Activated CD8-positive, alpha-beta memory T cell treated with anti-CD3 and anti-CD28 coated beads, Interleukin-2, amount 50 U/mL, for 1 hour (primary cell): ENCODE data around the gene MED29.

Experiments
- DNase-seq: peaks from one replicate; pipeline ENCODE4 v3.0.0-alpha.2; 2020; ENCODE audit errors: extremely low read depth

MED29 gene

DNA sequence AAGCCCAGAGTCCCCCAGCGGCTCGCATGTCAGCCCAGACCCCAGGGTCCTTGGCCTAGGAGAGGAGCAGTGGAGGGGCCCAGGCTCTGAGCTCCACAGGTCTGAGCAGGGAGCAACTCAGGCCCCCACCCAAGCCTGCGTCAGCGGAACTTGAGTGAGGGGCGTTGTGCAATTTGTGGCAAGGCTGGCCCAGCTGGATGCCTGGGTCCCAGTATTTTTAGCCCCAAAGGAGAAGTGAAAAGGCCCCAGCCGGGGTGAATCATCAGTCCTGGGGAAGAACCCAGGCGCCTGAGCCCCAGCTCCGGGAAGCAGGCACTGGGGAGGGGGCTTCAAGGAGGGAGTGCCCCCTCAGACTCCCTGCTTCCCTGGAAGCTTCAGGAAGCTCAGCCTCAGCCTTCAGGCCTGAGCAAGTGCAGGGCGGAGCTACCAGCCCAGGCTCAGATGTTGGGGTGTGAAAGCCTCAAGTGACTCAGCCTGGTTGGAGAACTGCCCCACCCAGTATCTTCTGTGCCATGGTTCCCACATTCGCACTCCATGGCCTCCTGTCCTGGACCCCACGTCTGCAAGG is 7.2 kb downstream of the MED29 start:
- peak; percentile 47 for DNase-seq

DNA sequence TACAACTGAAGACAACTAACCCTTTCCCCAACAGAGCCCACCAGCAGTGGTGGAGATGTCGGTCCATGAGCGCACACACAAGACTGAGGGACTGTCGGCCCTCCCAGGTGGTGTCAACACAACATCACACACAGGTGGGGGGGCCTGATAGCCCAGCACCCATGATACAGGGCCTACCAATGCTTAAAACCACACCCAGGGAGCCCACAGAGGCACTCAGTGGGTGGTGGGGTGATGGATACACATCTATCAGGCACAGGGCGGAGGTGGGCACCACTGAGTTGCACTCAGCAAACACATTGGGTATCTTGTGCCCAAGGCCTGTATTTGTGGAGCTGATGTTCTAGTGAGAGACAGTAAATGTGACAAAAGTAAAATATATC is 8.5 kb downstream of the MED29 start:
- DNase-seq = no peak

DNA sequence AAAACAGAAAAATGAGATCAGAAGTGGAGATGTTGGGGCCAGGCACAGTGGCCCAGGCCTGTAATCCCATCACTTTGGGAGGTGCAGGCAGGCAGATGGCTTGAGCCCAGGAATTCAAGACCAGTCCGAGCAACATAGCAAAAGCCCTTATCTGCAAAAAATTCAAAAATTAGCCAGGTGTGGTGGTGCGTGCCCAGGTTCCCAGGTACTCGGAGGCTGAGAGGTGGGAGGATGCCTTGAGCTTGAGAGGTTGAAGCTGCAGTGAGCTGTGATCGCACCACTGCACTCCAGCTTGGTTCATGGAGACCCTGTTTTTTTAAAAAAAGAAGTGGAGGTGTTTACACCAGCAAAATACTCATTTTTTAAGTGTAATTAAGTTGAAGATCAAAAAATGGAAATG is 8.9 kb downstream of the MED29 start:
- DNase-seq = no peak

DNA sequence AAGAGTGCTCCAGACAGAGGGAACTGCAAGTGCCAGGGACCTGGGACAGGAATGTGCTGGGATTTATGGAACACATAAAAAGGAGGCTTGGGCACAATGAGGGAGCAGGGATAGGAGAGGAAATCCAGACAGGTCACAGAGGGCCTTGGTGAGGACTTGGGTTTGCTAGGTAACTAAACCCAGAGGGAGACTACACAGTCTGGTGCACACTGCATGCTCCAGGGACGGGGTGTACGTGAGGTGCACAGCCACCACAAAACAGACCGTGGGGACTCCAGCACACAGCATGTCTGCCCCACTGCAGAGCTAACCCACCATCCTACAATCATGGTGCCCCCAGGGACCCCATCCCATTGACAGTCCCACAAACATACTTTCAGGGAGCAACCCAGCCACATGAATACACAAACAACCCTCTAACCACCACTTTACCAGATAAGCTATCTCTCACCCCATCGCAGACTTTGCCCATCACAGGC is 9.9 kb downstream of the MED29 start:
- DNase-seq = no peak

DNA sequence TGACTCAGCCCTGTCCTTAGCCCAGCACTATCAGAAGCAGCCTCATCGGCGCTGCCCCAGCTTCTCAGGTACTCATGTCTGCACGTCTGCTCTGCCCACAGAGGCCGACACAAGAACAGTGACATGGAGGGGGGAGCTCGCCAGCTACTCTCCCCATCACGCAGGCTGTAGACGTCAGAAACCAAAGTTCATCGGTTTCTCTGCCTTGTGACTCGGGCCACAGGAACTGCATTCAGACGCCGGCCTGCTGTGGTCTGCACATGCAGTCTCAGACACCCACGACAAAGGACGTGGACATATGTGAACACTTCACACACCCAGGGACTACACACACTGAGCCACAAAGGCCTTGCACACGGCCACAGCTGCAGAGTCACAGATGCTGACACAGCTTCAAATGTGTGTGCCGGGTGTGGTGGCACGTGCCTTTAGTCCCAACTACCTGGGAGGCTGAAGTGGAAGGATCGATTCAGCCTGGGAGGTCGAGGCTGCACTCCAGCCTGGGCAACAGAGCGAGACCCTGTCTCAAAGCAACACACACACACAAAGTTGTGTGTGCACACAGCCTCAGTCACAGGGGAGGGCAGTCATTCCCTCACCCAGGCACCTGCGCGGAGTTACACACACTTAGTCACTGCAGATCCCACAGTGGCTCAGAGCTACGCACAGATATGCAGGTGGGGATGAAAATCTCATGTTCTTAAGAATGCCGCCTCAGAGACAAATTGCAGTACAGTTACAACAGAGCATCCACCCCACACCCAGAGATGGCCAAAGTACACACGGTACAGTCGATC is 10.6 kb downstream of the MED29 start:
- DNase-seq = peak; percentile 94

DNA sequence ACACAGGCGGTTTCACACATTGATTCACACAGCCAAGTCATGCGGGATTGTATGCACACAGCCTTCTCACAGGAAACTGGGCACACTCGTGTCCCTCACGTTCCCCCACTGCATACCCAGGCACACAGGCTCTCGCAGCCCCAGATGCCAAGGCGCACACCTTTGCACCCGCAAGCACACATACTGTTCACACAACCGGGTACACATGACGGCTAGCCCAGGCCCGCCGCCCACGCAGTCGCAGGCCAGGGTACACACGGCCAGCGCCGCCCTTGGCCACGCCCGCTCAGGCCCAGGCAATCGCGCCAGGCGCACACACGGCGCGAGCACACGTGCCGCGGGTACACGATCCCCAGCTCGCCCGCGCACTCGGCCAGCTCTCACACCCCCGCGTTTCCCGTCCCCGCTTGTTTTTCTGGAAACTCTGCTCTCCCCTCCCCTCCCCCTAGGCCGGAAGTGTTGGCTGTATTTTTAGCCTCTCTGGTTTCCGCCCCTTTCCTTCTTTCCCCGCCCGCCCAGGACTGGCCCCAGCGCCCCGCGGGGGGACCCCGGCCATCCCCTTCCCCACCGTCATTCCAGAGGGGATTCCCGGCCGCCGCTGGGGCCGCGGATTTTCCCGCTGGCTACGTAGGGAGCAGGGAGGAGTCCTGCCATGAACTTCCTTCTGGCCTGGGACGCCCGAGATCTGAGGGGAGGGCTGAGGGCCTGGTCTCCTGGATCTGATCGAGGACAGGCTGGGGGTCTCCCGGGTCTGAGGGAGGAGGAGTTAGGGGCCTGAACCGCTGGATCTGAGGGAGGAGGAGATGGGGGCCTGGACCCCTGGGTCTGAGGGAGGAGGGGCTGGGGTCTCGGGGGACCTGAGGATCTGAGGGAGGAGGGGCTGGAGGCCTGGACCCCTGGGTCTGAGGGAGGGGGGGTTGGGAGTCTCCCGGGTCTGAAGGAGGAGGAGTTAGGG is 11.4 kb downstream of the MED29 start:
- DNase-seq = peak; percentile 80

DNA sequence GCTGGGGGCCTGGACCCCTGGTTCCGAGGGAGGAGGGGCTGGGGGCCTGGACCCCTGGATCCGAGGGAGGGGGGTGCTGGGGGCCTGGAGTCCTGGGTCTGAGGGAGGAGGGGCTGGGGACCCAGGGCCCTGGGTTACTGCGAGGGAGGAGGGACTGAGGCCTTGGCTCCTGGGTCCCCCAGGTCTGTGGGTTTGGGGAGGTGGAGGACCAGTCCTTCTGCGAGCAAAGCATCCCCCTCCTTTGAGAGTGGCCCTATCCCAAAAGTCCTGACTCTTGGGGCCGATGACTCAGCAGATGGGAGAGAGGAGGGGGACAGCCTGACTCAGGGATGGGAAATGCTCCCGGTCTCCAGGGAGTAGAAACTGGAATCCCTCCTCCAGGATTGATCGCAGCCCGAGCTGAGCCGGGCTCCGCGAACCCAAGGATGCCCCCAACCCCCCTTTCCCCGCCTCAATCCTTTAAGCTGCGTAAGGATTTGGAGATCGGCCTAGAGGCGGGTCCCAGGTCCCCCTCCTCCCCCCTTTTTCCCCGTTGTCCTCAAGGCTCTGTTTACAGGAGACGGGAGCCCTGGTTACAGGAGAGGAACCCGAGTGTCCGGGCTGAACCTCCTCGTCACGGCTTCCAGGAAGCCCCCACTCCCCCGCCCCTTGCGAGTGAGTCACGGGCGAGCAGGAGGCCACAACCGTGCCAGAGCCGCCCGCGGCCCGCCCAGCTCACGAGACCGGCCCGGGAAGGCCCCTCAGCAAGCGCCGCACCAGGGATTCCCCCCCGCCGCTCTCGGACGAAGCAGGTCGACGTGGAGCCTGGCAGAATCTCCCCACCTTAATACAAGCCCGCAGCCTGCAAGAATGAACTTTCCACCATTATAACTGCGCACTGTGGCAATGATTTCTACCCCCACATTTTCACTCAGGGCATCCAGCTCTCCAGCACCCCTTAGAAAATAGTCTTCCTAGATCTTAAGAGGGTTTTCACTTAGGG is 12.4 kb downstream of the MED29 start:
- DNase-seq = peak; percentile 92

DNA sequence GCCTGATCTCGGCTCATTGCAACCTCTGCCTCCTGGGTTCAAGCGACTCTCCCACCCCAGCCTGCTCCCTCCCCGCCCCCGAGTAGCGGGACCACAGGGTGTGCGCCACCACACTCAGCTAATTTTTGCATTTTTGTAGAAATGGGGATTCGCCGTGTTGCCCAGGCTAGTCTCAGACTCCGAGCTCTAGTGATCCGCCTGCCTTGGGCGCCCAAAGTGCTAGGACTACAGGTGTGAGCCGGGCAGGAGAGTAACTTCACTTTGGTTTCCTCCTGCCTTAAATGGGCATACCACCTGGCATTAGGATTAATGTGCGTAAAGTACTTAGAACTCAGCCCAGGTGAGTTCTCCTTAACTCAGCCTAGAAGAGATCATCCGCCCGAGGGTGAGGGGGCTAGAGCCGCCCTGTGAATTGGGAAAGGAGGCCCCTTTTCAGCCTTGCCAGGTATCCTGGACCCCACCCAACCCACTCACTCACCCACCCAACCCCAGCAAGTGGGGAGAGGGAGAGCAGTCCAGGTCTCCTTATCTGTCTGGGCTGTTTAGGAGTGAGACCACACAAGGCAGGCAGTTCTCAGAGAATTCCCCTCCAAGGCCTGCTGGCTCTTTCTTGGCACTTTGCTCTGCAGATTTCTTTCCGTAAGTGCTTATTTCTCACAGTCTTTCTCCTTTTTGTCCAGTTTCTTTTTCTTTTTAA is 14.2 kb downstream of the MED29 start:
- DNase-seq = no peak

DNA sequence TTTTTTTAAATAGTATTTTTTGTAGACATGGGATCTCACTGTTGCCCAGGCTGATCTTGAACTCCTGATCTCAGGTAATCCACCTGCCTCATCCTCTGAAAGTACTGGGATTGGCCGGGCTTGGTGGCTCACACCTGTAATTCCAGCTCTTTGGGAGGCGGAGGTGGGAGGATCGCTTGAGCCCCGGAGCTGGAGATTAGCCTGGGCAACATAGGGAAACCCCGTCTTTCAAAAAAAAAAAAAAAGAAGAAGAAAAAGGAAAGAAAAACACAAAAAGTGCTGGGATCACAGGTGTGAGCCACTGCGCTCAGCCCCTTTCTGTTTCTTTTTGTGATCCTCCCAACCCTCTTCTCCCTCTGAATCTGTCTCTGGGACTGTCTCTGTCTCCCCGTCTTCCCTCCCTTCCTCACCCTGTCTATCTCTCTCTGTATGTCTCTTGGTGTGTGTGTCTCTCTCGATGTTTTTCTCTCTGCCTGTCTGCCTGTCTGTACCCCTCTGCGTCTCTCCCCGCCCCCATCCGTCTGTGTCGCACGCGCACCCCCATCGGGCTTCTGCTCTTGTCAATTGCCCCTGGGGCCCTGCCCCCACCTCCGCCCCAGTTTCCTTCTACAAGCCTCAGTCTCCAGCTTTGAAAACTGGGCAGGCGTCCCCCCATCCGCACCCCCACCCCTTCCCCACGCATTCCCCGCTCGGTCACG is 14.9 kb downstream of the MED29 start:
- DNase-seq = peak; percentile 91

DNA sequence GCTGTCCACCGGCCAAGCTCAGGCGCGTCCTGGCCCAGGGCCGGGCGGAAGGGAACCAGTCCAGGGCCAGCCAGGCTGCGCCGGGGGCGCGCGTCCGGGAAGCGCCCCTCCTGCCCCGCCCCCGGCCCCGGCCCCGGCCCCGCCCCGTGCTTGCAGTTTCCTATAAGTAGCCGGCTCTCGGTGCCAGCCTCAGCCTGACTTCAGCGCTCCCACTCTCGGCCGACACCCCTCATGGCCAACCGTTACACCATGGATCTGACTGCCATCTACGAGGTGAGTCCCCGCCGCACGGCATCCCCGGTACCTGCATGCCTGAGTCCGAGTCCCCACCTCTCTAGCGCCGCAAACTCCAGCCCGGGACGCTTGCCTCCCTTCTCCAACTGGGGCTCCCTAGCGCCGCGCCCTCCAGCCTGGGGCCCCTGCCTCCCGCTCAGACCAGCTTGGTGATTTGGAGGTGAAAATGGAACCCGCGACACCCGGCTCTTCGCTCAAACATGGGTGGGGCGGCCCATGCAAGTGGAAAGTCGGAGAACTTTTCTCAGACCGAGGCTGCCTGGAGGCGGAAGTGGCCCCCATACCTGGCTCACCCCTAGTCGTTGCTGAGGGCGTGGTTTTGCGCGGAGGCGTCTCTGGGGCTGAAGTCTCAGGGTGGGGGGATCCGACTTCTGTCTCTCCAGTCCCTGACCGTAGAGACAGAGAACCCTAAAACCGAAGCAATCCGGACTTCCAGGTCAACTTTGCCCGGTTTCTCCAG is 15.7 kb downstream of the MED29 start, which contains the start of gene ZFP36:
Gene ZFP36, plus strand, starts transcription at position 192 of the 754 bp plus-strand sequence. Its CDS starts 58 bp downstream, at position 250.
- DNase-seq = peak; percentile 87

DNA sequence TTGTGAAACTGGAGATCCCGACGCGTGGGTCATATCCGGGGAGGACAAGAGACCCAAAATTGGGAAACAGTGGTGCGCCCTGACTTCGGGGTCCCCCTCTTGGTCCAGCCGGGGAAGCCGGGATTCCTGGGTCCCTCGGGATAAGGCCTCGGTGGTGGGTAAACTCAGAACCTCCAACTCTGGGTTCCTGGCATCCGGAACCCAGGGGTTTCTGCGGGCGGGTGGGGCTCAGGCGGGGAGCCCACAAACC is 16.2 kb downstream of the MED29 start:
- no peak for DNase-seq

DNA sequence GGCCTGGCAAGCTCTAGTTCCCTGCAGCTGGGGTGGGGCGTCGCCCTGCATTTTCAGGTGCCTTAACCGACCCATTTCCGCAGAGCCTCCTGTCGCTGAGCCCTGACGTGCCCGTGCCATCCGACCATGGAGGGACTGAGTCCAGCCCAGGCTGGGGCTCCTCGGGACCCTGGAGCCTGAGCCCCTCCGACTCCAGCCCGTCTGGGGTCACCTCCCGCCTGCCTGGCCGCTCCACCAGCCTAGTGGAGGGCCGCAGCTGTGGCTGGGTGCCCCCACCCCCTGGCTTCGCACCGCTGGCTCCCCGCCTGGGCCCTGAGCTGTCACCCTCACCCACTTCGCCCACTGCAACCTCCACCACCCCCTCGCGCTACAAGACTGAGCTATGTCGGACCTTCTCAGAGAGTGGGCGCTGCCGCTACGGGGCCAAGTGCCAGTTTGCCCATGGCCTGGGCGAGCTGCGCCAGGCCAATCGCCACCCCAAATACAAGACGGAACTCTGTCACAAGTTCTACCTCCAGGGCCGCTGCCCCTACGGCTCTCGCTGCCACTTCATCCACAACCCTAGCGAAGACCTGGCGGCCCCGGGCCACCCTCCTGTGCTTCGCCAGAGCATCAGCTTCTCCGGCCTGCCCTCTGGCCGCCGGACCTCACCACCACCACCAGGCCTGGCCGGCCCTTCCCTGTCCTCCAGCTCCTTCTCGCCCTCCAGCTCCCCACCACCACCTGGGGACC is 16.6 kb downstream of the MED29 start:
- no peak for DNase-seq

DNA sequence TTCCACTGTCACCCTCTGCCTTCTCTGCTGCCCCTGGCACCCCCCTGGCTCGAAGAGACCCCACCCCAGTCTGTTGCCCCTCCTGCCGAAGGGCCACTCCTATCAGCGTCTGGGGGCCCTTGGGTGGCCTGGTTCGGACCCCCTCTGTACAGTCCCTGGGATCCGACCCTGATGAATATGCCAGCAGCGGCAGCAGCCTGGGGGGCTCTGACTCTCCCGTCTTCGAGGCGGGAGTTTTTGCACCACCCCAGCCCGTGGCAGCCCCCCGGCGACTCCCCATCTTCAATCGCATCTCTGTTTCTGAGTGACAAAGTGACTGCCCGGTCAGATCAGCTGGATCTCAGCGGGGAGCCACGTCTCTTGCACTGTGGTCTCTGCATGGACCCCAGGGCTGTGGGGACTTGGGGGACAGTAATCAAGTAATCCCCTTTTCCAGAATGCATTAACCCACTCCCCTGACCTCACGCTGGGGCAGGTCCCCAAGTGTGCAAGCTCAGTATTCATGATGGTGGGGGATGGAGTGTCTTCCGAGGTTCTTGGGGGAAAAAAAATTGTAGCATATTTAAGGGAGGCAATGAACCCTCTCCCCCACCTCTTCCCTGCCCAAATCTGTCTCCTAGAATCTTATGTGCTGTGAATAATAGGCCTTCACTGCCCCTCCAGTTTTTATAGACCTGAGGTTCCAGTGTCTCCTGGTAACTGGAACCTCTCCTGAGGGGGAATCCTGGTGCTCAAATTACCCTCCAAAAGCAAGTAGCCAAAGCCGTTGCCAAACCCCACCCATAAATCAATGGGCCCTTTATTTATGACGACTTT is 17.4 kb downstream of the MED29 start:
- no peak for DNase-seq

DNA sequence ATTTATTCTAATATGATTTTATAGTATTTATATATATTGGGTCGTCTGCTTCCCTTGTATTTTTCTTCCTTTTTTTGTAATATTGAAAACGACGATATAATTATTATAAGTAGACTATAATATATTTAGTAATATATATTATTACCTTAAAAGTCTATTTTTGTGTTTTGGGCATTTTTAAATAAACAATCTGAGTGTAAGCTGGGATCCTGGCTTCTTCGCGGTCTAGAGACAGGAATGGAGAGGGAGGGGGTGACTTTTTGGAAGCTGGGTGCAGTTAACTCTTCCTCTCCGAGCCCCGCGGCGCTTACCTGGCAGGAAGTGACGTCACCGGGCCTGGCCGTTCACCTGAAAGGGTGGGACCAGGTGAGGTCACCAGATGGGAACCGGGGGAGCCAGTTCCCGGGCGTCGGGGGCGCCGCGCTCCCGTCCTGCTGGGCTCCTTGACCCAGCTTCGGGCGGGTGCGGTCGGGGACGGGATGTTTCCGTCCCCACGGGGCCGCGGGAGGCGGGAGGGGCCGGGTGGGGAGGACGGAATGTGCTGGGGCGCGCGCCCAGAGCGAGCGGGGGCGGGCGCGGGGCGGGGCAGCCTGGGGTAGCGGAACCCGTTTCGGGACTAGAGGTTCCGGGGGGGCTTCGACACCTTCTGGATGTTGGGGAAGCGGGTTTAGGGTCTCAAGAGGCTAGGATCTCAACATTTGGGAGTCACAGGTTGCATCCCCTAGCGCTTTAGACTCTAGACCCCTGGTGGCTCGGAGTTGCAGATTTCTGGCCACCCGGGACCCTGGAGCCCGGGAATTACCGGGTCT is 18.2 kb downstream of the MED29 start:
- peak; percentile 93 for DNase-seq

DNA sequence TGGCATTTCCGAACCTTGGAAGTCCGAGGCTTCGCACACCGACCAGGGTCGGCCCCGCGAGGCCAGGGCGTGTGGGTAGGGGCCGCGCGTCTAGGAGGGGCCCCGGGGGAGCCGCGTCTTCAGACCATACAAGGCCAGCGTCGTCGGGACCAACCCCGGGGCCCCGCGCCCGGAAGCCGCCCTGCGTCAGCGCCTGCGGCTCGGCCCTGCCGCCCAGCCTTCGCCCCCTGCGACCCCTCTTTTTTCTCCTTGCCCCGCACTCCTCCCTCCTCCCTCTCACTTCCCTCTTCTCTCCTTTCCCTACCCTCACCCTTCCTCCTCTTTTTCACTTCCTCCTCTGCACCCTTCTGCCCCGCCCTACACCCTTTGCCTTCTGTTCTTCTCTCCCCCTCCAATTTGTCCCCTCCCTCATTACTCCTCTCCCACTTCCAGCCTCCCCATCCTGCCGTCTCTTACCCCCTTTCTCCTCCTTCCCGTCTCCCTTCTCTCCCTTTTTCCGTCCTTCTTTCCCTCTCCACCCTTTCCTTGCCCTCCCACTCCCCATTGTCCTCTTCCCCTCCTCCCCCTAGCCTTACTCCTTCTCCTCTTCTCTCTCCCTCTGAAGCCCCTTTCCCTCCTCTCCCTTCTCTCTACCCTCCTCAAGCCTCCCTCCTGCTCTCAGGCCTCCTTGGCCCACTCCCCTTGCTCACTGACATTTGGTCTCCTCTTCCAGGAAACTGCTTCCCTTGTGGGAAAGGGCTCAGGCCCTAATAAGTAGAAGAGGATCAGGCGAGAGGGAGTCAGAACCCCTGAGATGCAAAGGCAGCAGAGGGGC is 19.0 kb downstream of the MED29 start:
- DNase-seq = no peak

DNA sequence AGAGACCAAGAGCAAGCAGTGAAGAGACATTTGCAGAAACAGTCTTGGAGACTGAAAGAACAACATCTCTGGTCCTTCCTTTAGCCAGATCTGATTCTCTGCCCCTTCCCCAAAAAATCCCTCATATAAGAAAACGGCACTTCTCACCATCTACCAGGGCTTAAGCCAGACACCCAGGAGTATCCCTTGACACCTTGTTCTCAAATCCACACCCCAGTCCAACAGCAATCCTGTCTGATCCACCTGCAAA is 19.6 kb downstream of the MED29 start:
- no peak for DNase-seq
